ENCODE results near the gene WDR90. TPM values are rescaled to one million over a fixed set of nuclear protein-coding genes. Genes with fewer than 3 reads are reported as not detected.

Gene WDR90
- total RNA-seq, 1 experiment from 2014 or later: 68.2 TPM

DNA sequence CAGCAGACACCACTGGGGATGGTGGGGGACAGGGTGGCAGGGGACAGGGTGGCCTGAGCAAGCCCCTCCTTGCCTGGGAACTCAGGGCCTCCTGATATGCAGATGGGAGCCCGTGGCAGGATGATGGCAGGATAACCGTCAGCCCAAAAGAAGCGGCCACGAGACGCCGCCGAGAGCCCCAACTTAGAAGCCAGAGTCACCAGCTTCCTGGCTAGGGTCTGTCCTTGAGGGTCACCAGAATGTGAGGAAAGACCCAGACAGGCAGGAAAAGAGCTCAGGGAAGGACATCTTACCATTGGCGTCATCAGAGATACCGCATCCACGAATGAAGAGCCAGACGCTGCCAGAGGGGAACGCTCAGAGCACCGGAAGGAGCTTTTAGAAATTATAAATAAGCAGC lies 39.8 kb upstream of the WDR90 start:
- Mint-ChIP-seq H3K4me3 (peak overlapping the region in 1 of 2 experiments; percentile 34; a peak in 1 of 5 replicates), H3K36me3 (ENCODE audit: insufficient read depth in 1 of 3, low read depth in 3 of 3) (peaks cover 17 to 21% (median 19%) of the 10 kb centered on the region in 3 experiments), H3K9me3 (peaks cover 15 to 16% of the 10 kb centered on the region in 2 experiments), H3K27me3 (ENCODE audit: low read depth) (peaks cover 10% of the 10 kb centered on the region), H3K4me1 (peaks cover 11 to 13% of the 10 kb centered on the region in 2 experiments), H3K27ac (peak overlapping the region; percentile 30 to 52 (median 44); a peak in 4 of 7 replicates)
- Histone ChIP-seq H2AK5ac (ENCODE audit: insufficient read length, low read length) (no peak overlapping the region), H3T11ph (ENCODE audit: low read length) (no peak overlapping the region), H3K56ac (ENCODE audit: insufficient read length, low read depth, low read length) (no peak overlapping the region), H4K91ac (ENCODE audit: insufficient read length, low read depth, low read length) (no peak overlapping the region), H2BK120ac (ENCODE audit: low read depth, low read length, poor library complexity, severe bottlenecking) (no peak overlapping the region), H2BK12ac (ENCODE audit: insufficient read length, low read depth, low read length) (no peak overlapping the region), H4K5ac (ENCODE audit: insufficient read length, low read depth, low read length) (no peak overlapping the region), H3K79me2 (ENCODE audit: insufficient read depth, low read length) (no peaks in the 10 kb centered on the region), H3K14ac (ENCODE audit: insufficient read depth, low read length) (no peak overlapping the region), H4K20me1 (ENCODE audit: control insufficient read depth, insufficient read depth, insufficient read length) (no peaks in the 10 kb centered on the region), H3K23ac (ENCODE audit: insufficient read length, low read depth, low read length) (no peak overlapping the region), H3K79me1 (ENCODE audit: insufficient read depth, low read depth, low read length, poor library complexity, severe bottlenecking) (peaks cover 2% of the 10 kb centered on the region), H3K27me3 (ENCODE audit: insufficient read depth, low read length) (no peaks in the 10 kb centered on the region), H3K4ac (ENCODE audit: low read depth, low read length) (no peak overlapping the region), H3K23me2 (ENCODE audit: insufficient read length, low read depth, low read length, poor library complexity, severe bottlenecking) (no peaks in the 10 kb centered on the region), H3K18ac (ENCODE audit: insufficient read length, low read depth, low read length) (no peak overlapping the region), H3K9ac (ENCODE audit: extremely low read depth, insufficient read length, low read length) (no peak overlapping the region), H2BK5ac (ENCODE audit: insufficient read length, low read length) (no peak overlapping the region), H4K8ac (replicated peaks; ENCODE audit: insufficient read length, low read depth, low read length) (no peak overlapping the region), H3K4me1 (ENCODE audit: insufficient read depth, low read length) (no peaks in the 10 kb centered on the region), H2BK20ac (ENCODE audit: low read depth, low read length, poor library complexity, severe bottlenecking) (no peak overlapping the region), H2BK15ac (ENCODE audit: low read depth, low read length) (no peak overlapping the region), H3K9me3 (ENCODE audit: control insufficient read depth, low read depth, low read length) (no peaks in the 10 kb centered on the region), H2AFZ (ENCODE audit: low read length) (no peak overlapping the region), H3K4me2 (ENCODE audit: insufficient read depth, insufficient read length, low read length) (no peak overlapping the region), H3K27ac (ENCODE audit: insufficient read length, low read depth, low read length) (no peak overlapping the region)
- no peak for DNase-seq
- no CpG with 5 or more reads among the region's 13 CpGs for WGBS (ENCODE audit: extremely low coverage, insufficient read length, low lambda C conversion rate)
- TF ChIP-seq, protein P1, sequence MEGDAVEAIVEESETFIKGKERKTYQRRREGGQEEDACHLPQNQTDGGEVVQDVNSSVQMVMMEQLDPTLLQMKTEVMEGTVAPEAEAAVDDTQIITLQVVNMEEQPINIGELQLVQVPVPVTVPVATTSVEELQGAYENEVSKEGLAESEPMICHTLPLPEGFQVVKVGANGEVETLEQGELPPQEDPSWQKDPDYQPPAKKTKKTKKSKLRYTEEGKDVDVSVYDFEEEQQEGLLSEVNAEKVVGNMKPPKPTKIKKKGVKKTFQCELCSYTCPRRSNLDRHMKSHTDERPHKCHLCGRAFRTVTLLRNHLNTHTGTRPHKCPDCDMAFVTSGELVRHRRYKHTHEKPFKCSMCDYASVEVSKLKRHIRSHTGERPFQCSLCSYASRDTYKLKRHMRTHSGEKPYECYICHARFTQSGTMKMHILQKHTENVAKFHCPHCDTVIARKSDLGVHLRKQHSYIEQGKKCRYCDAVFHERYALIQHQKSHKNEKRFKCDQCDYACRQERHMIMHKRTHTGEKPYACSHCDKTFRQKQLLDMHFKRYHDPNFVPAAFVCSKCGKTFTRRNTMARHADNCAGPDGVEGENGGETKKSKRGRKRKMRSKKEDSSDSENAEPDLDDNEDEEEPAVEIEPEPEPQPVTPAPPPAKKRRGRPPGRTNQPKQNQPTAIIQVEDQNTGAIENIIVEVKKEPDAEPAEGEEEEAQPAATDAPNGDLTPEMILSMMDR (conservative IDR thresholded peaks at IDR 0.05): no peak
